HepG2 (cell line): ENCODE measurements around the gene TNFRSF25. TPM values are rescaled to one million over a fixed set of nuclear protein-coding genes. Genes with fewer than 3 reads are reported as not detected.

Experiments
- ATAC-seq: fragments of 200-7000 bp; cut with Tn5 transposase; 3 replicates; pipeline ENCODE4 v1.9.1; 2020; ENCODE audit warnings: mild to moderate bottlenecking, moderate library complexity
- BruUV-seq: library from RNA; stranded (reverse); fragments of 400-500 nt; replicated peaks from 2 replicates; lab custom pipeline; 2021; lab: Mats Ljungman, UMichigan
- CTCF ChIA-PET: fragments of 300-600 bp; formaldehyde crosslinking; extraction: SDS; loops from one replicate; lab custom pipeline; 2021; ENCODE audit warnings: low total read pairs, inconsistent platforms, low intra/inter-chr PET ratio; lab: Yijun Ruan, JAX
- POLR2A ChIA-PET: fragments of 350-600 bp; sonication (Branson Sonifier 250); formaldehyde crosslinking; loops from one replicate; lab custom pipeline; 2020; ENCODE audit warnings: antibody characterized with exemption, inconsistent platforms; lab: Yijun Ruan, JAX
- DNase-seq: peaks from one replicate; pipeline ENCODE4 v3.0.0-alpha.2; 2015; ENCODE audit warnings: low spot score
- FAIRE-seq: peaks from 3 replicates; lab custom pipeline; 2011; peaks lifted over from hg19 to GRCh38; lab: Jason Lieb, UNC
- H2AFZ ChIP-seq: one replicate; pipeline ENCODE4 v1.6.1; 2011; ENCODE audit warnings: low read length, inconsistent platforms
- H3K27ac ChIP-seq: fragments of 300-600 bp; 3 replicates; pipeline ENCODE4 v1.8.0; 2011; ENCODE audit warnings: mixed run types, mild to moderate bottlenecking, mixed read lengths, low read length, inconsistent platforms; ENCODE audit not compliant: insufficient read depth; ENCODE audit errors: extremely low read length
- H3K27me3 ChIP-seq, 2 experiments: fragments of 200-600 bp in 1 of 2; 2 replicates in 1 of 2; 3 replicates in 1 of 2; pipeline versions ENCODE4 v1.6.0 to v1.8.0; 2011; ENCODE audit warnings: low read length in 2 of 2, mild to moderate bottlenecking in 2 of 2, moderate library complexity in 2 of 2, inconsistent platforms in 1 of 2; ENCODE audit not compliant: insufficient read depth in 2 of 2, control insufficient read depth in 1 of 2
- H3K36me3 ChIP-seq, 2 experiments: fragments of 200-600 bp in 1 of 2; replicated peaks in 1 of 2; 2 replicates in 1 of 2; 3 replicates in 1 of 2; pipeline versions ENCODE4 v1.5.1 to v1.8.0; 2011; ENCODE audit warnings: low read length in 2 of 2, inconsistent platforms in 1 of 2; ENCODE audit not compliant: insufficient read depth in 2 of 2, control insufficient read depth in 1 of 2
- H3K4me1 ChIP-seq: 2 replicates; pipeline ENCODE4 v1.5.1; 2012; ENCODE audit warnings: low read length, inconsistent platforms; ENCODE audit not compliant: insufficient read depth
- H3K4me2 ChIP-seq: 2 replicates; pipeline ENCODE4 v1.6.0; 2011; ENCODE audit warnings: low read depth, low read length, inconsistent platforms
- H3K4me3 ChIP-seq, 3 experiments: fragments of 200-600 bp in 1 of 3; sonication (generic), shearing (Covaris generic) in 1 of 3; replicated peaks in 1 of 3; 2 replicates each; pipeline ENCODE4 v1.5.1; 2011 to 2016; ENCODE audit warnings: low read length in 3 of 3, inconsistent platforms in 2 of 3, low read depth in 2 of 3, mild to moderate bottlenecking in 2 of 3, control low read depth in 1 of 3, mixed read lengths in 1 of 3; ENCODE audit not compliant: insufficient read depth in 1 of 3
- H3K79me2 ChIP-seq: one replicate; pipeline ENCODE4 v1.6.1; 2011; ENCODE audit warnings: low read length, inconsistent platforms; ENCODE audit not compliant: insufficient read depth
- H3K9ac ChIP-seq: 2 replicates; pipeline ENCODE4 v1.6.0; 2011; ENCODE audit warnings: mild to moderate bottlenecking, low read depth, low read length, inconsistent platforms; ENCODE audit not compliant: insufficient read depth
- H3K9me3 ChIP-seq: 2 replicates; pipeline ENCODE4 v1.5.1; 2012; ENCODE audit warnings: mild to moderate bottlenecking, low read length
- H4K20me1 ChIP-seq: 2 replicates; pipeline ENCODE4 v1.6.0; 2011; ENCODE audit warnings: inconsistent platforms, mild to moderate bottlenecking, low read length, moderate library complexity; ENCODE audit not compliant: insufficient read depth
- ELF1 ChIP-seq: sonication (generic); formaldehyde crosslinking; IDR thresholded peaks from 2 replicates; pipeline ENCODE4 v1.4.0; 2020; ENCODE audit warnings: missing genetic modification reagents
- NFYC ChIP-seq: IDR thresholded peaks from 2 replicates; pipeline ENCODE4 v1.6.1; 2016; ENCODE audit warnings: missing genetic modification reagents, missing compliant biosample characterization
- ZMYM2 ChIP-seq: sonication (generic); formaldehyde crosslinking; IDR thresholded peaks from 2 replicates; pipeline ENCODE4 v1.8.0; 2022; ENCODE audit warnings: mild to moderate bottlenecking, missing genetic modification reagents
- WGBS: methylation state at CpG from one replicate; pipeline ENCODE4 v1.1.6; 2017; ENCODE audit warnings: low lambda C conversion rate; 5-methylcytosine and 5-hydroxymethylcytosine counted together
- in situ Hi-C: cut with HindIII; loops from 2 replicates; pipeline ENCODE4 v1.10.0; 2017; ENCODE audit warnings: low pct_unique_long_range_greater_than_20kb; ENCODE audit not compliant: extremely low pct_ligation_motif_present
- intact Hi-C: fragments of 100-400 bp; cut with micrococcal nuclease; formaldehyde crosslinking; loops from one replicate; pipeline ENCODE4 v1.10.0; 2022; ENCODE audit not compliant: unreplicated experiment
- polyA plus RNA-seq, 8 experiments: library from polyadenylated mRNA; depleted of rRNA in 3 of 8; stranded (reverse) in 7 of 8; unstranded in 1 of 8; fragments of >200 nt; fragmentation: Illumina TruSeq in 4 of 8; extraction: Trizol in 4 of 8; gene quantifications; 2 replicates each; pipeline versions ENCODE4 v1.2.1 to v1.2.3, GENCODE V29; 2011 to 2016; ENCODE audit warnings: low read depth in 4 of 8, missing spikeins in 1 of 8, mixed read lengths in 1 of 8; ENCODE audit not compliant: insufficient read depth in 1 of 8
- total RNA-seq, 5 experiments: library from RNA; depleted of rRNA; stranded (reverse); fragments of >200 nt; fragmentation: Illumina TruSeq; extraction: Trizol; gene quantifications; 2 replicates each; pipeline ENCODE4 v1.2.3, GENCODE V29; 2016; ENCODE audit warnings: low read depth in 1 of 5
- TF ChIP-seq, protein P1 (sequence below), 2 experiments: sonication (generic) in 1 of 2; formaldehyde crosslinking in 1 of 2; IDR thresholded peaks; 2 replicates each; pipeline versions ENCODE4 v1.4.0 to v1.6.1; 2016 to 2020; ENCODE audit warnings: borderline replicate concordance in 1 of 2, low read depth in 1 of 2, mild to moderate bottlenecking in 1 of 2, missing genetic modification reagents in 1 of 2

TNFRSF25 gene
- total and polyA plus RNA-seq, 2 of the 13 experiments (the other 11 are each of a cell fraction or from before 2014, with no cell fraction given), result 1.4 to 1.5 TPM

DNA sequence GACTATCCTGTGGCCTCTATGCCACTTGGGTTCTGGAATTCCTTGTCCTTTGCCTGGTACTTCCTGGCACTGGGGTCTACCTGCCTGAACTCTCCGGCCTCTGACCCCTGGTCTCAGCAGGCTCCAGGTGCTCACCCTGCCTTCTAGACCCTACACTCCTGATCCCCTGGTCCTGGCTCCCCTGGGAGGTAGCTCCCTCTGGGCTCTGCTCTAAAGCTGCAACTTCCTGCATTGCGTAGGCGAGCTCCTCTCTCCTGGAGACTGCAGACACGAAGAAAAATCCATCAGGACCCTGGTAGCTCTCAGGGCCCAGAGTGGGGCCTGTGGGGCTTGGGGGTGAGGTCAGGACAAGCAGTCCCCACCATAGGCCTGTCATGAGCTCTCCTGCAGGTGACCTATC lies 33.3 kb upstream of the TNFRSF25 start:
- Histone ChIP-seq H3K9me3 (no peaks in the 10 kb centered on the region), H4K20me1 (no peaks in the 10 kb centered on the region), H2AFZ (no peak overlapping the region), H3K9ac (no peak overlapping the region), H3K4me2 (peak overlapping the region; percentile 15; the same call in 1 of the 2 replicates), H3K27ac (no peak overlapping the region), H3K36me3 (no peaks in the 10 kb centered on the region)
- POLR2A ChIA-PET, result interaction anchor here (0.9 to 2.1 kb wide), 3 partner anchors 8 to 13 kb away, joined by 3 to 8 read pairs (median 5); no protein-coding TSS in a partner anchor
- CTCF ChIA-PET, result no interaction called here
- no TSS peak for BruUV-seq
- DNase-seq (no peak), ATAC-seq (peak; percentile 24; the same call in 2 of the 3 replicates)
- 0% methylated on average over 4 of the region's 4 CpGs for WGBS
- TF ChIP-seq NFYC (no peak), ZMYM2 (CRISPR knock-in tag) (no peak), ELF1 (CRISPR knock-in tag) (0 out of 2 replicates have a peak, but pooled peaks have one; percentile 16)
- TF ChIP-seq, protein P1, sequence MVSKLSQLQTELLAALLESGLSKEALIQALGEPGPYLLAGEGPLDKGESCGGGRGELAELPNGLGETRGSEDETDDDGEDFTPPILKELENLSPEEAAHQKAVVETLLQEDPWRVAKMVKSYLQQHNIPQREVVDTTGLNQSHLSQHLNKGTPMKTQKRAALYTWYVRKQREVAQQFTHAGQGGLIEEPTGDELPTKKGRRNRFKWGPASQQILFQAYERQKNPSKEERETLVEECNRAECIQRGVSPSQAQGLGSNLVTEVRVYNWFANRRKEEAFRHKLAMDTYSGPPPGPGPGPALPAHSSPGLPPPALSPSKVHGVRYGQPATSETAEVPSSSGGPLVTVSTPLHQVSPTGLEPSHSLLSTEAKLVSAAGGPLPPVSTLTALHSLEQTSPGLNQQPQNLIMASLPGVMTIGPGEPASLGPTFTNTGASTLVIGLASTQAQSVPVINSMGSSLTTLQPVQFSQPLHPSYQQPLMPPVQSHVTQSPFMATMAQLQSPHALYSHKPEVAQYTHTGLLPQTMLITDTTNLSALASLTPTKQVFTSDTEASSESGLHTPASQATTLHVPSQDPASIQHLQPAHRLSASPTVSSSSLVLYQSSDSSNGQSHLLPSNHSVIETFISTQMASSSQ (IDR thresholded peaks at IDR 0.05; ENCODE audit: low read depth), result no peak
- TF ChIP-seq, protein P1 (CRISPR knock-in tag; IDR thresholded peaks at IDR 0.05; ENCODE audit: borderline replicate concordance), result no peak
- TF ChIP-seq, all 625 proteins: peak for 1
- intact Hi-C loops (no loop called here), in situ Hi-C loops (loop anchor here (25.0 kb wide), 1 partner anchor 713 kb away; no protein-coding TSS in a partner anchor)
- peaks cover 47% of the 10 kb centered on the region for H3K4me1 ChIP-seq
- H3K27me3 ChIP-seq, result peaks cover 29 to 67% of the 10 kb centered on the region in 2 experiments; a peak in 4 of 5 replicates
- H3K4me3 ChIP-seq, result peak overlapping the region in 1 of 3 experiments; percentile 3; a peak in 1 of 6 replicates
- no peak for FAIRE-seq
- no peaks in the 10 kb centered on the region for H3K79me2 ChIP-seq
